Superior temporal gyrus (tissue), 1 donor: ENCODE measurements around the gene LDLRAD3.
A peak's percentile ranks its signal among the peaks of the same experiment; 100 is the strongest.
"Not testable (repeated sequence)": the region's sequence is repeated elsewhere in the genome, so short reads cannot be mapped to it uniquely, and the experiment has no call there.

ENCODE experiments used
- DNase-seq: peaks from one replicate; pipeline ENCODE4 v3.0.0-alpha.2; 2016; ENCODE audit errors: extremely low spot score

The LDLRAD3 gene

DNA sequence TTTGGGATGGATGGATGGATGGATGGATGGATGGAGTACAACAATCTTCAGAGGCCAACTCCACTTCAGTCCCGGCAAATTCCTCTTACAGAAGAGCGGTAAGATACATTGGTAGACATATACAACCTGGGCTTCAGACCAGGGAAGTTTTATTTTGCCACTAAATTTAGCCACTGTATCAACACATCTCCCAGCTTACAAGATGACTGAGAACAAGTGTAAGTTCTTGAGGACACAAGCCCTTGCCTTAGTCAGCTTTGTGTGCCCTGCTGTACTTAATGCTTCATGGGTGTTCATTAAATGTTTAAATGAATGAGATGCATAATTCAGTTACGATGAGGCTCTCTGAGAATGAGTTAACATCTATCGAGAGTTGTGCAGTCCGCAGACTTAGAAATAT, 217.7 kb downstream of the LDLRAD3 start:
- DNase-seq, result no peak

DNA sequence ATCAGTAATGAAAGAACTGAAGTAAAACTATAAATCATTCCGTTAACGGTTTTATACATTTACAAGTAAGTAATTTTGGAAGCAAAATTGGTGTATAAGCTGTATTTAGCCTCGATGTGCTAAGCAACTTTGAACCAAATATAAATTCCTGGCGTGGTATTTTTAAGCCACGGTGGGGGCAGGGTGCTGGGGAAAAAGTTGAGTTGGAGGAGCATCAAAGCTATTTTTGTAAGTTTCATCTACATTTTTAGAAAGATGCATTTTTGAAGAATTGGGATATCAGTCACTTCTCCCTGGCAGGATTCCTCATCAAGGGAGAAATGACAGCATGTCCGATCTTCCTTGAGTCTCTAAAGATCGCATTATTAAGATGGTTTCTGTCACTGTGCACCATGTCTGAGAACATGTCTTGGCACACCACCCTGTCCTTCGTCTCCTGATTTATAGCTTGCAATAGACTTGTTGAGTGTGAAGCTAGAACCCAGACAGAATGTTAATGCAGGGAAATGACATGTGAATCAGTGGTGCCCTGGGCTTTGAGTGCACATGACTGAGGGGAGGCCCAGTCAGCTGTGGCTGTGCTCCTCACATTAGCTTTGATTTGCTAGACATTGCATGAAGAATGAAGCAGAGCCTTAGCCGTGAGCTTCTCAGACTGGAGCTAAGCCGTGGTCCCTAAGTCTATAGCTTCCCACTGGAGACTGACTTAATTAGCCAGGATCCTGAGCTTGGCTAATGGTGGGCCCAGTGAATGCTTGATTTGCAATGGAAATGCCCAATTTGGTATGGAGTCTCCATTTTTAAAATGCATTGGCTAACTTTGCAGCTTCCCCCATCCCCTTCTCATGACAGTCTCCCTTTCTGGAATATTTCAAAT, 218.4 kb downstream of the LDLRAD3 start:
- no peak for DNase-seq

GRCh38 chr11:36162883-36163434, 219.1 kb downstream of the LDLRAD3 start:
- DNase-seq, result no peak

DNA sequence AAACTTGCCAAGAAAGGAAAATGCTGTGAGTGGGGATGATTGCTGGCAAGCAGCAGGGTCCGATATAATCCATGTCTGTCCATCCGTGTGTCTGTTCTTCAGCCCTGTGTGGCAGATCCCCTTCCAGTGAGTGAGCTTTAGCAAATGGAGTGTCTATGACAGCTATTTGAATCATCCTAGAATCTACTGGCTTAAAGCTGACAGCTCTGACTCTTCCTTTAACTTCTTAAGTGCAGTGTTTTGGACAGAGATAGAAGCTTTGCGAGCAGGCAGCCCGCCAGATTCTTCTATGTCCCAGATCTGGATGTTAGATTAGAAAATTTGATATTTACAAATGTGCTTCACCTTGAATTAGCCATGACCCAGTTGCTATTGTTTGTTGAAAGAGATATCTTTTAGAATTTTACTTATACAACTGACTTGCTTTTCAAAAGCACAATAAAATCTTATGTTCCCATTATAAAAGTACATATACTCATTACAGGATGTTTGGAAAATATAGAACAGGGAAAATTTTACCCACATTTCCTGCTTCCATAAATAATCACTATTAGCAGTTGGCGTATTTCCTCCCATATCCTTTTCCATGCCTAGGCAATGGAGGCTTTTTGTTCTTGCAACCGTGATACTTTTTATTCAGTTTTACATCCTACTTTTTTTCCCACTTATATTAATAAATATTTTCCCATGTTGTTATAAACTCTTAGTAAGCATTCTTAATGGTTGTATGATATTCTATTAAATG, 220.8 kb downstream of the LDLRAD3 start:
- DNase-seq, result no peak

- no peak for DNase-seq
Measured at GRCh38 chr11:36165621-36166397, 221.9 kb downstream of the LDLRAD3 start.

- no peak for DNase-seq
Measured at GRCh38 chr11:36167073-36167472, 223.2 kb downstream of the LDLRAD3 start.

DNA sequence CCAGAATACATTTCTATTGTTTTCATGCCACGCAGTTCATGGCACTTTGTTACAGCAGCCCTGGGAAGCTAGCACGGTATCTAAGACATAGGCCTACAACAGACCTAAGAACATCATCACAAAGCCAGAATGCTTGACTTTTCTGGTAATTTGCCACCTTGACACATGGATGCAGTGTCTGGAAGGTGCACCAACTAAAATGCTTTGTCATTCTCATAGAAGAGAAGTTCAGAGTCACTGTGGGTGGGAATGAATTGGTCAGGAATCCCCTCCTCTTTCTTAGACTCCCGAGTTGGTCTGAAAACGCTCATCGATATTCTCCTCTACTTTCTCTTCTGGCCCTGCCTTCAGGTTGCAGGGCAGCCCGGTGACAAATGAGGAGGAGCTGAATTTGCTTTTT, 223.9 kb downstream of the LDLRAD3 start:
- DNase-seq, result no peak

DNA sequence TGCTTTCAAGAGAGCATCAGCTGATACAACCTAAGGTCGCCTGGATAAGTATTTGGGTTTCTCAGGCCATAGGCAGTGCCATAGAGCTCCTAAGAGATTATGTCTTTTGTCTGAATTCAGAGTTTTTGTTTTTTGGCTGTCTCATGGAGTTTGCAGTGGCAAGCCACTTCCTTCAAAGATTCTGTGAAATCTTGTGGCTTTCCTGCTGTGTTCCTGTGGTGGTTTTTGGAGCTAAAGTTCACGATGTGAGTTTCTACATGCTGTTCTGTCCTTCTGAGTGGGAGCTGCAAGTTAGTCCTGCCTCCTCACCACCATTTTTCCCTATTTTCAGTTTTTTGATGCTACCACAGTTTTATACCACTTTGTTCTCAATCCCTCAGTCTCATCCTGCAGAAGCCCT, 234.0 kb downstream of the LDLRAD3 start:
- no peak for DNase-seq

DNA sequence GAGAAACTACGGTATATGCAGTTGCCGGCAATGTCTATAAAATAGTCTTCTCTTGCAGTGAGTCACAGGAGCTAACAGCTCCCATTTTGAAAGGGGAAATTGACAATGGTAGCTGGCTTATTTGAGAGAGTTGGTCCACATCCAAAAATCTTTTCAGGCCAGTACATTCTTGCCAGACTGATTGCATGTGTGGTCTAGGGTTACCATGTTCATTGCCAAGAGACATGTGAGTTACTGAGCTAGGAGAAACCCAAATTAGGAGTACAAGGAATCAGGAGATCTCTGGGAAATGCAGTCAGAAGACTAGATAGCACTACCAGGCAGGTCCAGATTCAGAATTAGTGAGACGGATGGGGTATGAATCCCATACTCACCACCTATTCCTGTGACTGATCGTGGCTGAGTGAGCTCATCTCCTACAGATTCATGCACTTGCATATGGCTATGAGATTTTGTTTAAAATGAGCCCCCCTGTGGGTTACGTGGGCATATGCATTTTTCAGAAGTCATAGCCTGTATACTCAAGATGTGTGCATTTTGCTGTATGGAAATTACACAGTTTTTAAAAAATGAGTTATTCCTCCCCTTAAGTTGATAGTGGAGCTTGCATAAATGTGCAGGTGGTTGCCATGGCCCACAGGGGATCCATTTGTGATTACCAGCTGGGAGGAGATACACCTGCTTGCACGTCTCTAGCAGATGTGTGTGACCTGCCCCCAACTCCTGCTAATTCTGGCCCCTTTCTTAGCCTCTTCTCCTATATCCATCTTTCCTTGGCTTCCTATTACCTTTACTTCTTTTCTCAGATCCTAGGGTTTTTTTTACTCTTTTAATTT, 242.7 kb downstream of the LDLRAD3 start:
- DNase-seq, result no peak

DNA sequence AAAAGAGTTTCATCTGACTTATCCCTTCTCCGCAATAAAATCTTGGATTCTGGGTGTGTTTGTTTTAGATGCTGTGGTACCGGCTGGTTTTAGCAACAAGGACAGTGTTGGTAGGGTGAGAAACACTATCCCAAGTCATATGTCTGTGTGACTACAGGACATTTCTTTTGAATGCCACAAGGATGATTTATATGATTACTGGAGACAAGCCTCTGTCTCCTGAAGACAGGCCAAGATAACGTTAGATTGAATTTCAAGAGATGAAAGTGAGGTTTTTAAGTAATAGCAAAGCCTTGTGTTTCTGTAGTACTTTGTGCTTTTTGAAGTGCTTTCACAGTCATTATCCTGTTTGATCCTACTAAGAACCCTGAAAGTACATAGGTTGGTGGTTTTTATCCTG, 243.8 kb downstream of the LDLRAD3 start:
- no peak for DNase-seq

GRCh38 chr11:36189735-36190134, 245.9 kb downstream of the LDLRAD3 start:
- not testable (repeated sequence) for DNase-seq

DNA sequence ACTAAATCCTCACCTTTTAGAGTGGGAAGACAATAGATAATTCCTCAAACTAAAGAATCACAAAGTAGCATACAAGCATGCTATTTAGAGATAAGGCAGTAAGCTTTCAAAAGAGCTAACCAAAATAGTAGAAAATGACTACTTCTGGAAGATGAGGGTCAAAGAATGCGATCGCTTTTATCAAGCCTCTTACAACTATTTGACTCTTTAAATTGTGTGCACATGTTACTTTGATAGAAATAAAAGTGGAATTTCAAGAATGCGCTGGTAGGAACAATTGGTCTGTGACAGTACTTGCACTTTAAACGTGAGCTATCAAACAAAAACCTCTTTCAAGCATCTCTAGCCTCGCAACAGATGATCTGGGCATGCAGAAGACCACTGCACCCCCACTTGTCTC, 248.1 kb downstream of the LDLRAD3 start:
- no peak for DNase-seq

GRCh38 chr11:36192425-36193289, 248.8 kb downstream of the LDLRAD3 start:
- no peak for DNase-seq

- DNase-seq, result no peak
Measured at GRCh38 chr11:36193290-36193619, 249.4 kb downstream of the LDLRAD3 start.

DNA sequence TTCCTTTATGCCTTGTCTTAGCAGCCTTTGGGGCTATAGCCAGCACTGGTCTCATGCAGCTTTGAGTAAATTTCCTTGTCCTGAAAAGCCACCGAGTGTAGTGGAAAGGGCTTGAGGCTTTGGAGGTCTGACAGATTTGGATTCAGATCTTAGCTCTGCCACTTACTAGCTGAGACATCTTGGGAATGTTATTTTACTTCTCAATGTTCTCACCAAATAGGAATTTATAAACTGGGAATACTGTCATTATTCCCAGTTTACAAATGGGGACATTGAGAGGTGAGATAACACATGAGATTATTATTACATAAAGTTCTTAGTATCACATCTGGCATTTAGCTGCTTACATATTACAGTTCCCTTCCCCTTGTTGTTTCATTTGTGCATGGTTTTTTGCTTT, 249.9 kb downstream of the LDLRAD3 start:
- no peak for DNase-seq

DNA sequence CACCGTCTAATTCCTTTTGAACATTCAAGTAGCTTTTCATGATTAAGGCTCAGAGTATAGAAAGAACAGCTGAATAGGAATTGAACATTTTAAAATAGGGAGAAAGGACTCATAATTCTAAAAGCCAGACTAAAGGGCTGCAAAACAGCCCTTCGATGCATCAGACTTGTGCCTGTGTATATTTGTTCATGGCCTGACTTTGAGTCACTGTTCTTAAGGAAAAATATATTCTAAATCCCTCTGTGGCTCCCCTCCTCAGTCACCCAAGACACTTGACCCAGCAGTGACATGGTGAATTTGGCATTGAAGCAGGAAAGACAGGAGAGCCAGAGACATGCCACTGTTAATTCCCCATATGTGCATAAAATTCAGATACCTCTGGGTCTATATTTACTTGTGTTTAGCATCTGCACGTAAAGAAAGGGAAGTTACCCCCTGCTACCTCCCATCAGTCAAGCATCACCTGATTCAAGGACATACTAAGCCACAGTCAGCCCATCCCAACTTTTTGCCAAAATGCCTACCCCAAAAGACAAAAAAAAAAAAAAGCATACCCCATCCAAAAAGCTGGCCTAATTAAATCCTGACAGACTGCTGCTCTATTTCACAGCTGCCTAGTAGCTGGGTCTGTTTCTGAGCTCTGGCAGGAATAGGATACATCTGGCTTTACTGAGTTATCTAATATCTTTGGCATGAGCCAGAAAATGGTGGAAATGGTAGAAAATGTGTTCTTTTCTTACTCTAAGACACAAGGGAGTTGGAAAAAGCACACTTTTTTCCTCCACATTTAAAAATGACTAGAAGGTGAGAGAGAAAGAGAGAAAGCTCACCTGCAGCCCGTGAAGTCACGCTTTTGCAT, 251.9 kb downstream of the LDLRAD3 start:
- peak; percentile 49 for DNase-seq

DNA sequence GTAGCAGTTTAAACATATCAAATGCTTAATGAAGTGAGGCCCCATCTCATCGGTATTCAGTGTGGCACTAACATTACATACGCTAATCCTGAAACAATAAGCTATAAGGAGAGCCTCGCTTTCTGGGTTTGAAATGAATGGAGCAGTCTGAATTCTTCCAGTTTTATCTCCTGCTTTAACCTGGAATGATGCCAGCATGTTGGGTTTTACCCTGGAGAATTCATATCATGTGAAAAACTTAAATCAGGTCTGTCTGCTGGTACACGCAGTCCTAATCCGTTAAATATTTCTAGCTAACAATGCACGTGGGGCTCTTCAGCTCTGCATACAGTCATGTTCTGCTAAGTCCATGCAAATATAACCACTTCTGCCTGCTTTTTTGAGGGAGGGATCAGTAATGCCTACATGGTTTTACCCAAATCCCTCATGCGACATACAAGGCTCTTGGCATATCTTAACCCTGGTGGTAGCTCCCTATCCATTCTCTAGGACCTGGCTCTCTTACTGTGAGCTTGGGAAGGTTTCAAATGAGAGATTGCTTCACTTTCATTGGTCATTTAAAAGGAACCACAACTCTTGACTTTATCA, 252.6 kb downstream of the LDLRAD3 start:
- peak; percentile 26 for DNase-seq

- no peak for DNase-seq
Measured at GRCh38 chr11:36201411-36201810, 257.5 kb downstream of the LDLRAD3 start.

GRCh38 chr11:36205536-36205935, 261.7 kb downstream of the LDLRAD3 start:
- no peak for DNase-seq
